ENCODE data around the gene TMC1. TPM values are rescaled to one million over a fixed set of nuclear protein-coding genes. Genes with fewer than 3 reads are reported as not detected.

TMC1 gene
- total and polyA plus RNA-seq, 2 of the 8 experiments (the other 6 are each of a cell fraction or from before 2014, with no cell fraction given), result 0.95 to 0.98 TPM

DNA sequence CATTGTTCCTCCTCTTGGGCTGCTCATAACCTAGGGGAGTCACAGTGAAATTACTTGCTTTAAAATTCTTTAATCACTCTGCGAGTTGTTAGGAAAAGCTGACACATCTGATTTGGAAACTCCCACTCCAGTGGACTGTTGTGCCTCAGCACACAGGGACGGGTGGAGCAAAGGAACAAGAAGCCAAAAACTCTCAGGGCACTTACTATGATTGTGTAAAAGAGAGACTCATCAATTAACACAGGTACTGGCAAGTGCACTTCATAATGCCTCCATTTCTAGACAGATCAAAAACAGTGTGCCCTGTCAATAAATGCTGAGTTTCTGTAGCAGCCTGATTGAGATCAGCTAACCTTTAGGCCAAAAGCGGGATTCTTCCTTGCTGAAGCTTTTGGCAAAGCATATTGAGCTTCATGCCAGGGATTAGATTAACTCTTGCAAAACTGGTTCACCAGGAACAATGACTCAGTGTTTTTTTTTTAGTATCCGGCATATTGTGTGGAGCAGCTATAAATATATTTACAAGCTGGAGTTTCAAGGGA, 55.9 kb downstream of the TMC1 start (continued):
- TF ChIP-seq CEBPB (IDR thresholded peaks at IDR 0.05; ENCODE audit: low read depth, low read length), result no peak

All from H1 (cell line).